HuH-7.5 (cell line): Measurements from ENCODE around the gene PTPRN2.
"Not testable (repeated sequence)": the region's sequence is repeated elsewhere in the genome, so short reads cannot be mapped to it uniquely, and the experiment has no call there.

Experiments used
- DNase-seq: peaks from one replicate; pipeline ENCODE4 v3.0.0; 2011; ENCODE audit warnings: low spot score

PTPRN2 gene

DNA sequence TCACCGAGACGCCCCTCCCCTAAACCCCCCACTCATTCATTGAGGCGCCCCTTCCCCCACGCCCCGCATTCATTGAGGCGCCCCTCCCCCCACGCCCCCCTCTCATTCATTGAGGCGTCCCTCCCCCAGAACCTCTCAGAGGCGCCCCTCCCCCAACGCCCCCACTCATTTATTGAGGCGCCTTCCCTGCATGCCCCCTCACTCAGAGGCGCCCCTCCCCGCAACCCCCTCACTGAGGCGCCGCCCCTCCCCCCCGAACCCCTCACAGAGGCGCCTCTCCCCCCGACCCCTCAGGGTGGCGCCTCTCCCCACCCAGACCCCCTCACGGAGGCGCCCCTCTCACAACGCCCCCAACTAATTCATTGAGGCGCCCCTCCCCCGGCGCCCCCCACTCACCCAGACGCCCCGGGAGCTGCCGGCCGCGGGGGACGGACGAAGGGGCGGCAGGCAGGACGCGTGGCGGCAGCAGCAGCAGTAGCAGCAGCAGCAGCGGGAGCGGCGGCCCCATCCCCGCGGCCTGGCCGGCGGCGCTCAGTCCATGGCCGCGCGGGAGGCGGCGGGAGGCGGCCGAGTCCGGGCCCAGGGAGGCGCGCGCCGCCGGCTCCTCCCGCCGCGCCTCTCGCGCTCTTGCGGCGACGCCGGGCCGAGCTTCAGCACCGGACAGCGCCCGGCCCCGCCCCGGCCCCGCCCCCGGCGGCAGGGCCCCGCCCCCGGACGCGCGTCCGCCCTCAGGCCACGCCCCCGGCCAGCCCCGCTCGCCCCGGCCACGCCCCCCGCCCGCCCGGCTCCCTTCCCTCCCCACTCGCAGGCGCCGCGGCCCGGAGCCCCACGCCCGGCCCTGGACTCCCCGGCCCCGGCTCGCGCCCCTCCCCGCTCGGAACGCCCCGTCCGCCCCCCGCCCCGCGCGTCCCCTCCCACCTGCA, at the start of gene PTPRN2:
PTPRN2 (minus strand) TSS at position 662 of the 923 bp plus-strand sequence.
- DNase-seq: peak; percentile 85

DNA sequence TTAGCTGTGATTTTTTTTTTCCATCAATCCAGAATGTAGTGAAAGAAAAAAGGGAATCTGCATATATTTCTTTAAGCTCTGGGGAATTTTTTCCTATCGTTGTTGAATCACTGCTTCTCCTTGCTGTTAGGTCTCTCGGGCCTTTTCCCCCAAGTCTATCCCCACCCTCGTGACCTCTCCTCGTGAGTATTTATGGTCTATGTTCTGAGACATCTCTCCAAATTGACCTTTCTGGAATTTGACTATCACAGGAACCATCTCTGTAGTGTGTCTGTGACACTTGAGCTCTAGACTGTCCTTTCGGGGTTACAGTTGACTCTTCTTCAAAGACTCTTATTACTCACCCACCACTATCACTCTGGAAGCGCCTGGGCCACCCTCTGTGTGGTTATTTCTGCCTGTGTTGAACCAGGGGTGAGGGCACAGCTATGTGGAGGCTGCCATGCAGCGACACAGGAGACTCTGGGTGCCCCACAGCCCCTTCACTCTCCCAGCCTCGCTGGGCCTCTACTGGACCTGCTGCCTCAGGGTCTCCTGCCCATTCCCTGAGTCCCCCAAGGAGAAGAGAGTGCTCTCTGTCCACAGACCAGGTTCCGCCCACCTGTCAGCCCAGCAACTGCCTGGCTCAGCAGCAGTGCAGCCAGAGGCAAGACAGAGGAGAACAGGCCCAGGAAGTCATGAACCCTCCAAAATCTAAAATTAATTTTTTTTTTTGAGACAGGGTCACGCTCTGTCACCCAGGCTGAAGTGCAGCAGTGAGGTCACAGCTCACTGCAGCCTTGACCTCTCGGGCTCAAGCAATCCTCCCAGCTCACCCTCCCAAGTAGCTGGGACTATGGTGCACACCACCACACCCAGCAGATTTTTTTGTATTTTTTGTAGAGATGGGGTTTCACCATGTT, 45.7 kb upstream of the PTPRN2 start:
- DNase-seq: no peak

DNA sequence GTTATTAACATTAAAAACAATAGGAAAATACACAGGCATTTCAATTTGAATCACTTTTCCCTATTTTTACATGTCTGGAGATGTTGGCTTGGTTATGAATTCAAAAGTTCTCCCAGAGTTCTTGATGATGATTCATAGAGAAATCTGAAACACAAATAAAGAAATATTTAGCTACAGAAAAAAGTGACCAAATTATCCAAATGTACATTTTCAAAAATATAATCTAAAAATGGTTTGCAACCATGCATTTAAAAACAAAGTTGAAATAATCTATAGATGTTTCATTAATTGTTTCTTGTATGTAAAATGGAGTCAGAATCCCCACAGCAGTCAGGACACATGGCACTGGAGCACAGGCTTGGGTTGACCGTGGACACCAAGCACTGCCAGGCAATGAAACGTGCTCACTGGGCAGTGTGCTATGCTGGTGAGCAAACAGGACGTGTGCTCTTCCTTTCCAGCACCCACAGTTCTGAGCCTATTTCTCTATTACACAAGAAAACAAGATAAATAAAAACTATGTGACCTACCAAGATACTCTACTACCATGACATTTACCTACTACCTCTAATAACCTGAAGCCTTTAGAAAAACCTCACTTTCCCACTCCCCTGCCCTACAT, 44.1 kb upstream of the PTPRN2 start:
- no peak for DNase-seq

DNA sequence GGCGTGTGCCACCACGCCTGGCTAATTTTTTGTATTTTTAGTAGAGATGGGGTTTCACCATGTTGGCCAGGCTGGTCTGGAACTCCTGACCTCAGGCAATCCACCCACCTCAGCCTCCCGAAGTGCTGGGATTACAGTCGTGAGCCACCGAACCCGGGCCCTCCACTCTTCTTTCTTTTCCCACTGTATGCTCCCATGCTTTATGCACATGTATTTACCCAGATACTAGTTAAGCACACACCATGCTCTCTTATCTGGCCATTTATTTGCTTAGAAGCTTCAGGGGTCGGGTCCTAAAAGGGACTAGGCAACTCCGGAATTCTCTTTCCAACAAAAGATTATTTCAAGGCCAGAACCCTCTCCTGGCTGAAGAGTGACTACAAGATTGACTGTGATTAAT, 38.7 kb upstream of the PTPRN2 start:
- not testable (repeated sequence) for DNase-seq

DNA sequence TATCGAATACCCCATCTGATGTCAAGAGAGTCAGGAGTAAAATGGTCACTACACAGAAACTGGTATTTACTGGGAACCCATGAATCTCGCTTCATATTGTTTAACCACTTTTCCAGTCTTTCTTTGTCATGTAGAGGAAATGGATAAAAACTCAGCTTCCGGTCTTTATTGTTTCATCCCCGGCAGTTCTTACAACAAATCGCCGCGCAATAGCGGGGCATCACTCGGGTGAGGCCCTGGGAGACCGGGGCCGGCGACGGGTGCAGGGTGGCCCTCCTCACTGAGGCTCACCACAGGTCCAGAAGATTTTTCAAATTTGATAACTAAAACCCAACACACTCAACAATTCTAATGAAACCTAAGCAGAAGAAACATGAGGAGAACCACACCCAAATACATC, 35.6 kb upstream of the PTPRN2 start:
- no peak for DNase-seq

DNA sequence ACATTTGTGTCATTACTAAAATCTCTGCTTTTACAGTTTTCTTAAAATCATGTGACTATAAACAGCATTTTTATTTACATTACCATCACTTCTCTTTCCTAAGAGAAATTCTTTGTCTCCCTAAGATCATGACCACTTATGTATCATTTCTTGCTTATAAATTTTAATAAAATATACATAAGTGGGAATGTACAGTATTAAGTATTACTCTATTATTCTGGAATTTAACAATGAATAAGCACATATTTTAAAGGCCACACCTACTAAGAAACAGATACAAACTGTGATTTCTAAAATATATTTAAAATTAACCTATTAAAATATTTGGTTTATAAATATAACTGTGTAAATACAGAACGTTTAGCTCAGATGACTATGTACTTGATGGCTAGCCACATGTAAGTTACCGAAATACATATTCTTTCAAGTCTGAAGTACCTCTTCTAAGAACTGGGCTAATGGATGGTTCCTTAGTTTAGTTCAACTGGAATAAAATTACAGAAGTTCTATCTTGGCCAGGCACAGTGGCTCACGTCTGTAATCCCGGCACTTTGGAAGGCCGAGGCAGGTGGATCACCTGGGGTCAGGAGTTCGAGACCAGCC, 33.3 kb upstream of the PTPRN2 start:
- no peak for DNase-seq

DNA sequence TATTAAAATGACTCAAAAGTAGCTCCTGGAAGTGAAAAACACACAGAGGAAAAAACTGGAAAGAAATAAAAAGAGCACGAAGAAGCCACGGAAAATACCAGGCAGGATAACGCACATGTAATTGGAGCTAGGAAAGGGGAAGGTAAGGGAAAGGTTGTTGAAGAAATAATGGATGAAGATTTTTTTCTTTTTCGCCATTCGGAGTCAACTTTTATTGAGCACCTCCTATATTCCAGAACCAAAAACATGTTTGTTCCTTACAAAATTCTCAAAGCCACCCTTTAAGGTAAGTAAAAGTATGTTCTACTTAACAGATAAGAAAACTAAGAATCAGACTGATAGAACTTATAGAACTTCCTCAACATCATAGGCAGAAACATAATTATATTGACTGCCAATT, 32.8 kb upstream of the PTPRN2 start:
- no peak for DNase-seq

DNA sequence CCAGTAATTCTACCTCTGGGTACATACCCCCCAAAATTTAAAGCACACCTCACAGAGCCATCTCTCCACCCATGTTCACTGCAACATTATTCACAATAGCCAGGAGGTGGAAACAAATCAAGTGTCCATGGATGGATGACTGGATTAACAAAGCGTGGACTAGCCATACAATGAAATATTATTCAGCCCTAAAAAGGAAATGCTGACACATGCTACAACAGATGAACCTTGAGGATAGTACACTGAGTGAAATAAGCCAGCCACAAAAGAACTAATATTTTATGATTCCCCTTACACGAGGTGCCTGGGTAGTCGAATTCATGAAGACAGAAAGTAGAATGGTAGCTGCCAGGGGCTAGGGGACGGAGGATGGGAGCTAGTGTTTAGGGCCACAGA, 31.1 kb upstream of the PTPRN2 start:
- no peak for DNase-seq

DNA sequence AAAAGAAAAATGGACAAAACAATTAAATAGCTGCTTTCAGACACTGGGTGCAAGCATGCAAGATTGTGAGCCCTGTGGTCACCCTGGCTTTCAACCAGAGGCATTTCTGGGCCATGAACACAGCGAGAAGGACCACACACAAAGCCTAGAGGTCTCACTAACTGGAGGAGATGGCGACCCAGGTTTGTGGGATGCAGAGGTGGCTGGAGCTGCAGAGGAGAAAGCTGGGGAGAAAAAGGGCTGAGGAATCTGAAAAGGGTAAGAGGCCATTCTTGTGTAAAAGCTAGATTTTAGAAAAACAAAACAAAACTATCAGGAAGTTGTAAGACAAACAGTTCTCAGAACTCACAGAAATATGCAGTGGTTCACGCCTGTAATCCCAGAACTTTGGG, 30.1 kb upstream of the PTPRN2 start:
- DNase-seq: no peak

DNA sequence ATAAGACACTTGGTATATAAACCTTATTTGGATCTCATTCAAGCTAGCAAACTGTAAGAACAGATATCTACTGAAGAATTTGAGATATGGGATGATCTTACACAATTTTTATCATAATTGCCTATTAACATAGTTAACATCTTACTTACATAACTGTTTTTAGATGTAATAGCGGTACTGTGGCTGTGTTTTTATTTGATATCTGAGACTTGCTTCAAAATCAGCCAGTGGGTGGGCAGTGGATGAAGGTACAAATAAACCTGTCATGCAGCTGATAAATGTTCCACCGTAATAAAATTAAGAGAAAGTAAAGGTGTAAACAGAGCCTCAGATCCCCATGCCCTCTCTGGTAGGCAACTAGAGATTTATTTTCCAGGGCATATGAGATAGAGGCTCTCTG, 28.4 kb upstream of the PTPRN2 start:
- DNase-seq: no peak

DNA sequence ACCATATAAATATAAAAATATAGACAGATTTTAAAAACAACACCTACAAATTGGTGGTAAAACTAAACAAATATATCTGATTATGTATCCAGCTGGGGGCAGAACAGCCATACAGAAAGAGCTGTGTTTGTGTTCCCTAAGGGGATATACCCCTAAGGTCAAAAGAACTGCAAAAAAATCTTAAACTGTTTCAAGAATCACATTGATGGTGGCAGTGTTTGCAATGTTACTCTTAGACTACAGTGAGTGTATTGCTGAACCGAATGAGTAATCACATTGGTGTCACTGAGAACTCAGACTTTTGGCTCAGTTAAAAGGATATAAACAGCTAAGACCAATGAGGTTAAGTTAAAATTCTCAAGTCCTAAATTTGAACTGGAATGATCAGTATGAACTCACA, 27.1 kb upstream of the PTPRN2 start:
- DNase-seq: no peak

DNA sequence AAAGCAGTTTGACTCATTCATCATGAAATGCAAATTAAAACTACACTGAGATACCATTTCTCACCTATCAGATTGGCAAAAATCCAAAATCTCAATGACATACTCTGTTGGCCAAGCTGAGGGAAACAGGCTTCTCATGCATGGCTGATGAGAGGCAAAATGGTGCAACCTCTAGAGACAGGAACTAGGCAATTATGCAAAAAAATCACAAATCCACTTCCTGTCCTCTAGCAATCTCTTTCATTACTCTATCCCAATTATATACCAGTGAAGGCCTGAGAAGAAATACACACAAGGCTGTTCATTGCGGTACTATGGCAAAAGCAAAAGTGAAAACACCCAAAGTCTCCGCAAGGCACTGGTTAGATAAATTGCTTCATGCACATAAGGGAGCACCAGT, 25.9 kb upstream of the PTPRN2 start:
- DNase-seq: no peak

DNA sequence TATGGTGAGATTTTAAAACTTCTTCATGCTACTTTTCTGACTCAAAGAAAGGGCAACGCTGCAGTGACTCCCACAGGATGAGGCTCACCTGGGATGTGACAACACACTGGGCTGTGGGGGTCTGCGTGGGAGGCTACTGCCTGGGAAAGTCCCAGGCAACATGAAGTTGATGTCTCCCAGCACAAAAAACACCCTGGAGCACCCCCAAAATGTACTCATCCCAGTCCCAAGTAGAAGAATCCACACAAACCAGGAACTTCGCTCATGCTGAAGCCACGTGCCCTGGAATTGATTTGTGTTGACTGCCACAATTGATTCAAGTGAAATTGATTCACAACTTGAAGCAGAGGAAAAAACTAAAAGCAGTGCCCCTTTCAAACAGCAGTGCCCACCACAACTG, 24.9 kb upstream of the PTPRN2 start:
- no peak for DNase-seq

DNA sequence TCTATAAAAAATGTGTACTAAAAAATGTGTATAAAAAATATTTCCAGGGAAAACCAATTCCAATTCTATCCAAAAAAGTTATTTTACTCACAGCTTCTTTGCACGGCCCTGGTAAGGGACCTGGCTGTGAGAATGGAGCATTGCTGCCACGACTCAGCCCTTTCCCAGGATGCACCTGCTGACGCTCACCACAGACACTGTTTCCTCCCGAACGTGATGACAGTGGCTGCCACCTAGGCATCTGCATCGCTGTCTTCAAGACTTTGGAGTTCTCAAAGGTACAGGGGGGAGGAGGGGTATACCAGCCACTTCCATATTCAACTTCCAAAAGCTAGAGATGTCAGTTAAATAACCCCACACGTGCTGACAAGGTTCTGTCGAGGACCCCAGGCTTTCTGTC, 23.9 kb upstream of the PTPRN2 start:
- DNase-seq: no peak

DNA sequence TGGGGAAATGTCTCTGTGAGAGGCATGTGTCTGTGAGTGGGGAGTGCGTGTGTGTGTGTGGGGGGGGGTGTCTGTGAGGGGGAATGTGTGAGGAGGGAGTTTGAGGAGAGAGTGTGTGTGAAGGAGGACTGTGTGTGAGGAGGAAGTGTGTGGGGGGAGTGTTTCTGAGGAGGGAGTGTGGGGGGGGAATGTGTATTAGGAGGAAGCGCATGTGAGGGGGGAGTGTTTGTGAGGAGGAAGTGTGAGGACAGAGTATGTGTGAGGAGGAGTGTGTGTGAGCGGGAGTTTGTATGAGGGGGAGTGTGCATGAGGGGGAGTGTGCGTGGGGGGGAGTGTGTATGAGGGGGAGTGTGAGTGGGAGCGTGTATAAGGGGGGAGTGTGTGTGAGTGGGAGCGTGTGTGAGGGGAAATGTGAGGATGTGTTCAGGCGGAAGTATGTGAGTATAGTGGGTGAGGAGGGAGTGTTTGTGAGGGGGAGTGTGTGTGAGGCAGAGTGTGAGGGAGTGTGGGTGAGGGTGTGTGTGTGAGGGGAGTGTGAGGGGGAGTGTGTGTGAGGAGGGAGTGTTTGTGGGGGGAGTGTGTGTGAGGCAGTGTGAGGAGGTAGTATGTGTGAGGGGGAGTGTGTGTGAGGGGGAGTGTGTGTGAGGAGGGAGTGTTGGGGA, 21.8 kb upstream of the PTPRN2 start:
- no peak for DNase-seq

DNA sequence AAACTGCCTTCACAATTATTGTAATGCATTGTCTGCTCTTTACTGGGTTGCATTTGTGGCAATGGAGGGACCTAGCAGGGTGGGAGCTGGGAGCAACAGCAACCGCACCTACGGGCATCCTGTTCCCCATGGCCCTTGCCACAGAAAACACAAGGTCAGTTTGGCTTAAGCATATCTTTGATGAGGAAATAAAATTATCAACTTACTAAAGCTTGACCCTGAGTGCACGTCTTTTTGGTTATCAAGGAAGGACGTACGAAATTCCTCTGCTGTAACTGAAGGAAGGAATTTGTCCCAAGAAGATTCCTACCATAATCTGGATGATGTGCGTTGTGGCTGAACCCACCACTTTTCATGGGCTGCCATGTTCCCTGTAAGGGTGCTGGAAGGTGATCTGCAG, 19.9 kb upstream of the PTPRN2 start:
- no peak for DNase-seq

DNA sequence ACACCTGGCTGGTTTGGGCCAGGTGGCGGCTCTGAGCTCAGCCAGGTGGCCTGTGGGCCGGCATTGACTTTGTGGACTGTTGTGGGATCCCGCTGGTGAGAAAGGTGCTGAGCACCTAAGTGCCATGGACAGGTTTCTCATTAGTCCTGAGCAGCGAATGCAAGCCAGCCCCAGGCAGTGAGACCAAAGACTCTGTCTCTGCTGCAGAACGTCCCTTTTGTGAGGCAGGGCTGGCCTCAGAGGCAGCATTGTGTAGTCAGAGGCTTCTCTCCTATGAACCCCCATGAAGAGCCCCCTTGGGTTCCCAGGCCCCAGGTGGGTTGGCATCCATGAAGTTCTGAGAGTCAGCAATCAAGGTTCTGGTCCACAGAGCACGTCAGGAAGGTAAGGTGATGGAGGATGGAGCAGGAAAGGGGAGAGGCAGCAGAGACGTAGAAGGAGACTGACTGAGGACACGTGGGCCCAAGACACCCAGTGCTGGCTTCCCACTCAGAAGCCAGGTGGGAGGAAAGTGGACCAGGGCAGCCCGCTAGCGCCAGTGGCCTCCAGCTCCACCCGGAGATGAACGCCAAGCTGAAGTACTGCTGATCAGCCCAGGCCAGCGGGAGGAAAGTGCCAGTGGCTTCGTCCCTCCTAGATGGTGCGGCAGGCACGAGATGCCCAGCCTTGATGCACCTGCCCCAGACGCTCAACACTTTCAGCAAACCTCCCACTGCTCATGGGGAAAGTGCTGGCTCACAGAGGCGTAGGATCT, 19.2 kb upstream of the PTPRN2 start:
- DNase-seq: no peak

DNA sequence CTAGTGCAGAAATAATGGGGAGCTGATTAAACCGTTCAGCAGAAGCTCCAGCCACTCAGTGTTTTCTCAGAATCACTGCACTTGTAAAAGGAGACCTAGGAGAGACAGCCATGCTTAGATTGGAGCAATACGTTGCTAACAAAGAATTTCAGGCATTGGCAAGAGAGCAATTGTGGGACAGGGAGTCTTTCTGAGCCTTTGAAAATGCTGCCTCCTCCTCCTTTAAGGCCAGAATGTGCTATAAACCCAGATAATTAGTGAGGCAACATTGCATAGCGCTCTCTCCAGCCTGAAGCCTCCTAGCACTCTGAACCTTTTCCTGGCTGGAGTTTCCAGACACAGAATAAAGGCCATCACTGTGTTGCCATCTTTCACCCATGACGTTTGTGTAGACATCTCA, 18.5 kb upstream of the PTPRN2 start:
- no peak for DNase-seq

DNA sequence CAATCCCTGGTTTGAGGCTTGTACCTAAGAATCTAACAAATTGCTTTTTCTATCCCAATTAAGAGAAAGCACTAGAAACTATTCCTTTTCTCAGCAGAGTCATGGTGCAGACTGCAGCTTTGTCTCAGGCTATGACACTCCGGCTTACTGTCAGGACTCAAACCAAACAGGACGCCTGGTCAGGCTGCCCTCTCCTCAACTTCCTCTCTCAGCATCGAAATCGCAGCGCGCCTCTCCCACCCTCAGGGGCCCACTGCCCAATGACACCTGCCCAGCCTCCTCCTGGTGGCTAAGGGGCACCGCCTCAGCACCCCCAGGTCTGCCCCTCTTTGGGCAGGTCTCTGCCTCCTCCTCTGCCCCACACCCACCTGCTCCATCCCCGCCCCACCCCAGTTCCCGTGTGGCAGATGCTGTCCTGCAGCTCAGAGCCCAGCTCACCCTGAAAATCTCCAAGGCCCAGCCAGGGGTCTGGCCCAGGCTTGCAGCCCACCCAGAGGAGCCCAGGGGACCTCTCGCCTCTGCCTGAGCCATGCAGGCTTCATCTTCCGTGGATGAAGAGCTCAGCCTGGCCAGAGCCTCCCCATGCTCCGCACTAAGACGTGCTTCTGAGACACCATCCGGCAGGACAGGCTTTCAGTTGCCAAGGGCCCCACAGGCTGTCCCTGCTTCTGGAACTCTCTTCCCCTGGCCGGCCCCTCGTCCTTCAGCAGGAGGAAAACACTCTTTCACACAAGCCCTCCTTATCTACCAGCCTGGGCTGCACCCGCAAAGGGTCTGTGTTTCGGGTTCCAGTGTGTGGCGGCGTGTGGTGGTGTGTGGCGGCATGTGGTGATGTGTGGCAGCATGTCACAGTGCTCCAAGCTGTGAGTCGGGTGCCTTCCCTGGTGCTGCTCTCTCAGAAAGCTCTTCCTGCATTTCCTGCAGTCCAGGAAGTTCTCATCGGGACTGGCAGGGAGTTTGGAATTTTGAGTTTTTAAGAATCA, 16.4 kb upstream of the PTPRN2 start:
- DNase-seq: no peak
